Neural cell (in vitro differentiated cells): ENCODE data around the gene RGS3. TPM values are rescaled to one million over a fixed set of nuclear protein-coding genes. Genes with fewer than 3 reads are reported as not detected.

Source experiments
- H2AFZ ChIP-seq: fragments of 200-600, 300-800 bp; sonication (generic), shearing (Covaris generic); 2 replicates; pipeline ENCODE4 v1.6.0; 2014; ENCODE audit warnings: low read depth, mild to moderate bottlenecking, antibody characterized with exemption, low read length, moderate library complexity
- H3F3A ChIP-seq: fragments of 200-600 bp; shearing (Covaris generic); 2 replicates; pipeline ENCODE4 v1.6.1; 2016; ENCODE audit warnings: mild to moderate bottlenecking, moderate library complexity, mixed read lengths, antibody characterized with exemption, low read length; ENCODE audit not compliant: insufficient read depth, poor library complexity, severe bottlenecking
- H3K27ac ChIP-seq: fragments of 200-600, 300-800 bp; sonication (generic), shearing (Covaris generic); 2 replicates; pipeline ENCODE4 v1.5.1; 2014; ENCODE audit warnings: mild to moderate bottlenecking, low read length, moderate library complexity
- H3K27me3 ChIP-seq: fragments of 300-800, 200-600 bp; sonication (generic), shearing (Covaris generic); 2 replicates; pipeline ENCODE4 v1.6.0; 2014; ENCODE audit warnings: mild to moderate bottlenecking, low read depth, low read length, moderate library complexity; ENCODE audit not compliant: insufficient read depth
- H3K36me3 ChIP-seq: fragments of 300-800, 200-600 bp; sonication (generic), shearing (Covaris generic); 2 replicates; pipeline ENCODE4 v1.5.1; 2014; ENCODE audit warnings: mild to moderate bottlenecking, antibody characterized with exemption, low read length, moderate library complexity; ENCODE audit not compliant: insufficient read depth
- H3K4me2 ChIP-seq: fragments of 300-800, 200-600 bp; sonication (generic), shearing (Covaris generic); 2 replicates; pipeline ENCODE4 v1.6.0; 2014; ENCODE audit warnings: mild to moderate bottlenecking, low read length
- H3K4me3 ChIP-seq: fragments of 300-800, 200-600 bp; sonication (generic), shearing (Covaris generic); 2 replicates; pipeline ENCODE4 v1.5.1; 2014; ENCODE audit warnings: mild to moderate bottlenecking, low read length, moderate library complexity
- H3K79me2 ChIP-seq: fragments of 200-600 bp; shearing (Covaris generic); replicated peaks from 2 replicates; pipeline ENCODE4 v1.6.0; 2014; ENCODE audit warnings: mild to moderate bottlenecking, low read length, moderate library complexity; ENCODE audit not compliant: insufficient read depth
- H3K9ac ChIP-seq: fragments of 300-800, 200-600 bp; sonication (generic), shearing (Covaris generic); 2 replicates; pipeline ENCODE4 v1.6.1; 2016; ENCODE audit warnings: mild to moderate bottlenecking, low read length, mixed read lengths
- H3K9me2 ChIP-seq: fragments of 200-600 bp; shearing (Covaris generic); 2 replicates; pipeline ENCODE4 v1.6.1; 2016; ENCODE audit warnings: mild to moderate bottlenecking, low read length, mixed read lengths; ENCODE audit not compliant: insufficient read depth
- H3K9me3 ChIP-seq: fragments of 200-600, 300-800 bp; sonication (generic), shearing (Covaris generic); 2 replicates; pipeline ENCODE4 v1.6.1; 2016; ENCODE audit warnings: mild to moderate bottlenecking, mixed run types, low read length, moderate library complexity, mixed read lengths
- H4K20me1 ChIP-seq: fragments of 200-600 bp; shearing (Covaris generic); 2 replicates; pipeline ENCODE4 v1.6.1; 2016; ENCODE audit warnings: mild to moderate bottlenecking, mixed run types; ENCODE audit not compliant: insufficient read depth
- EP300 ChIP-seq: fragments of 450-650 bp; conservative IDR thresholded peaks from 2 replicates; pipeline ENCODE4 v1.6.1; 2014; ENCODE audit warnings: antibody characterized with exemption, mild to moderate bottlenecking, moderate library complexity; ENCODE audit not compliant: poor library complexity, severe bottlenecking
- EZH2 ChIP-seq: fragments of 200-600, 300-800 bp; shearing (Covaris generic), sonication (generic); IDR thresholded peaks from 2 replicates; pipeline ENCODE4 v1.6.1; 2014; ENCODE audit warnings: antibody characterized with exemption, low read length, borderline replicate concordance, mild to moderate bottlenecking; ENCODE audit not compliant: insufficient read depth, poor library complexity, severe bottlenecking
- MXI1 ChIP-seq: fragments of 450-650 bp; conservative IDR thresholded peaks from 2 replicates; pipeline ENCODE4 v1.6.1; 2014; ENCODE audit warnings: antibody characterized with exemption, mild to moderate bottlenecking; ENCODE audit not compliant: poor library complexity, severe bottlenecking
- POLR2AphosphoS5 ChIP-seq: IDR thresholded peaks from 2 replicates; pipeline ENCODE4 v1.6.1; 2012
- RAD21 ChIP-seq: fragments of 450-650 bp; conservative IDR thresholded peaks from 2 replicates; pipeline ENCODE4 v1.6.1; 2014; ENCODE audit warnings: antibody characterized with exemption, mild to moderate bottlenecking, moderate library complexity
- SMC3 ChIP-seq: fragments of 450-650 bp; conservative IDR thresholded peaks from 2 replicates; pipeline ENCODE4 v1.6.1; 2014; ENCODE audit warnings: antibody characterized with exemption, mild to moderate bottlenecking, moderate library complexity; ENCODE audit not compliant: poor library complexity
- TAF1 ChIP-seq: IDR thresholded peaks from 2 replicates; pipeline ENCODE4 v1.6.1; 2012; ENCODE audit warnings: low read depth
- polyA plus RNA-seq: library from polyadenylated mRNA; depleted of rRNA; stranded (reverse); fragments of >200 nt; gene quantifications from 2 replicates; pipeline ENCODE4 v1.2.3, GENCODE V29; 2014
- TF ChIP-seq, protein P1 (sequence below): fragments of 450-650 bp; IDR thresholded peaks from 2 replicates; pipeline ENCODE4 v1.5.1; 2014; ENCODE audit warnings: antibody characterized with exemption, mild to moderate bottlenecking, moderate library complexity; ENCODE audit not compliant: poor library complexity, severe bottlenecking
- TF ChIP-seq, protein P2 (sequence below): IDR thresholded peaks from 2 replicates; pipeline ENCODE4 v1.6.1; 2012; ENCODE audit warnings: borderline replicate concordance

Gene RGS3
- polyA plus RNA-seq, 1 donor from 2014 or later = 25.3 TPM

DNA sequence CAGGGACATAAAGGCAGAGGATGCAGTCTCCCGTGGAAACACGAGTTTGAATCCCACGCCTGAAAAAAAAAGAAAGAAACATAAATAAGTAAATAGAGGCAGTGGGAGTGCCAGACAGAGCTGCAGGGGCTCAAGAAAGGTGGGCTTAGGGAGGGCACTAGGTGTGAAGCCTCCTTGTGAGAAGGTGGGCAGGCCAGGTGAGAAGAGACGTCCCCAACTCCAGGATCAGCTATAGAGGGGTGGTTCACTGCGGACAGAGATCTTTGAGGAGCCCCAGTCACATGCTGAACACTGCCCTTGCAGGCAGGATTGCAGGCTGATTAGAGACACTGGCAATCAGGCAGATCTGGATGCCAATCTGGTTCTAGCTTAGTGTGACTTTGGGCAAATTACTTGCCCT, 172.1 kb downstream of the RGS3 start:
- Histone ChIP-seq H3K4me3 (no peak overlapping the region), H3K79me2 (no peaks in the 10 kb centered on the region), H3K9me3 (no peaks in the 10 kb centered on the region), H3K9ac (no peak overlapping the region), H3K36me3 (no peaks in the 10 kb centered on the region), H3K27me3 (no peaks in the 10 kb centered on the region), H2AFZ (no peak overlapping the region), H3K27ac (no peak overlapping the region), H3K9me2 (no peaks in the 10 kb centered on the region), H3F3A (no peaks in the 10 kb centered on the region), H3K4me2 (no peak overlapping the region), H4K20me1 (no peaks in the 10 kb centered on the region)
- no peak for TF ChIP-seq MXI1
- no peak for TF ChIP-seq EZH2
- TF ChIP-seq, protein P1, sequence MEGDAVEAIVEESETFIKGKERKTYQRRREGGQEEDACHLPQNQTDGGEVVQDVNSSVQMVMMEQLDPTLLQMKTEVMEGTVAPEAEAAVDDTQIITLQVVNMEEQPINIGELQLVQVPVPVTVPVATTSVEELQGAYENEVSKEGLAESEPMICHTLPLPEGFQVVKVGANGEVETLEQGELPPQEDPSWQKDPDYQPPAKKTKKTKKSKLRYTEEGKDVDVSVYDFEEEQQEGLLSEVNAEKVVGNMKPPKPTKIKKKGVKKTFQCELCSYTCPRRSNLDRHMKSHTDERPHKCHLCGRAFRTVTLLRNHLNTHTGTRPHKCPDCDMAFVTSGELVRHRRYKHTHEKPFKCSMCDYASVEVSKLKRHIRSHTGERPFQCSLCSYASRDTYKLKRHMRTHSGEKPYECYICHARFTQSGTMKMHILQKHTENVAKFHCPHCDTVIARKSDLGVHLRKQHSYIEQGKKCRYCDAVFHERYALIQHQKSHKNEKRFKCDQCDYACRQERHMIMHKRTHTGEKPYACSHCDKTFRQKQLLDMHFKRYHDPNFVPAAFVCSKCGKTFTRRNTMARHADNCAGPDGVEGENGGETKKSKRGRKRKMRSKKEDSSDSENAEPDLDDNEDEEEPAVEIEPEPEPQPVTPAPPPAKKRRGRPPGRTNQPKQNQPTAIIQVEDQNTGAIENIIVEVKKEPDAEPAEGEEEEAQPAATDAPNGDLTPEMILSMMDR = no peak

DNA sequence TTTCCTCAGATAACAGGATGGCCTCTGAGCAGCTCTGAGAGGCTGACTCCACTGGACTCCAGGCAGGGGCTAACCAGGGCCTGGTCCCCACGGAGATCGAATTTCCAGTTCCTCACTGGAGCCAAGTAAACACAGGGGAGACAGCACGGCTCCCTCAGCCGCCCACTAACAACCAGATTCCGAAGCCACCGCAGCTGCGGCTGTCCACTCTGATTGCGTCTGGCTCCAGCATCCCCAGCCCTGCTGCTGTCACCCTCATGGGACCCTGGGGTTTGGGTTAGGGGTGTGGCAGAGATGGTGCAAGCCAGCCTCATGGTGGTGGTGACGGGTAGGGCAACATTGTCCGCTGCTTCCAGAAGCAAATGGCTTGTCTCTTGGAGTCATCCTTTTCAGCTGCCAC, 172.6 kb downstream of the RGS3 start:
- Histone ChIP-seq H3K9ac (no peak overlapping the region), H3F3A (no peaks in the 10 kb centered on the region), H3K27me3 (no peaks in the 10 kb centered on the region), H3K9me2 (no peaks in the 10 kb centered on the region), H3K4me3 (no peak overlapping the region), H4K20me1 (no peaks in the 10 kb centered on the region), H3K79me2 (no peaks in the 10 kb centered on the region), H3K27ac (no peak overlapping the region), H3K9me3 (no peaks in the 10 kb centered on the region), H2AFZ (no peak overlapping the region), H3K36me3 (no peaks in the 10 kb centered on the region), H3K4me2 (no peak overlapping the region)
- no peak for TF ChIP-seq MXI1
- TF ChIP-seq, protein P2, sequence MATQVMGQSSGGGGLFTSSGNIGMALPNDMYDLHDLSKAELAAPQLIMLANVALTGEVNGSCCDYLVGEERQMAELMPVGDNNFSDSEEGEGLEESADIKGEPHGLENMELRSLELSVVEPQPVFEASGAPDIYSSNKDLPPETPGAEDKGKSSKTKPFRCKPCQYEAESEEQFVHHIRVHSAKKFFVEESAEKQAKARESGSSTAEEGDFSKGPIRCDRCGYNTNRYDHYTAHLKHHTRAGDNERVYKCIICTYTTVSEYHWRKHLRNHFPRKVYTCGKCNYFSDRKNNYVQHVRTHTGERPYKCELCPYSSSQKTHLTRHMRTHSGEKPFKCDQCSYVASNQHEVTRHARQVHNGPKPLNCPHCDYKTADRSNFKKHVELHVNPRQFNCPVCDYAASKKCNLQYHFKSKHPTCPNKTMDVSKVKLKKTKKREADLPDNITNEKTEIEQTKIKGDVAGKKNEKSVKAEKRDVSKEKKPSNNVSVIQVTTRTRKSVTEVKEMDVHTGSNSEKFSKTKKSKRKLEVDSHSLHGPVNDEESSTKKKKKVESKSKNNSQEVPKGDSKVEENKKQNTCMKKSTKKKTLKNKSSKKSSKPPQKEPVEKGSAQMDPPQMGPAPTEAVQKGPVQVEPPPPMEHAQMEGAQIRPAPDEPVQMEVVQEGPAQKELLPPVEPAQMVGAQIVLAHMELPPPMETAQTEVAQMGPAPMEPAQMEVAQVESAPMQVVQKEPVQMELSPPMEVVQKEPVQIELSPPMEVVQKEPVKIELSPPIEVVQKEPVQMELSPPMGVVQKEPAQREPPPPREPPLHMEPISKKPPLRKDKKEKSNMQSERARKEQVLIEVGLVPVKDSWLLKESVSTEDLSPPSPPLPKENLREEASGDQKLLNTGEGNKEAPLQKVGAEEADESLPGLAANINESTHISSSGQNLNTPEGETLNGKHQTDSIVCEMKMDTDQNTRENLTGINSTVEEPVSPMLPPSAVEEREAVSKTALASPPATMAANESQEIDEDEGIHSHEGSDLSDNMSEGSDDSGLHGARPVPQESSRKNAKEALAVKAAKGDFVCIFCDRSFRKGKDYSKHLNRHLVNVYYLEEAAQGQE = no peak
- TF ChIP-seq SMC3 = no peak
- TF ChIP-seq EP300 = no peak
- no peak for TF ChIP-seq POLR2AphosphoS5
- no peak for TF ChIP-seq EZH2
- TF ChIP-seq TAF1 = no peak
- no peak for TF ChIP-seq RAD21
- TF ChIP-seq, protein P1 = no peak
